ENCODE results near the gene DTWD2.
"Not testable (repeated sequence)": the region's sequence is repeated elsewhere in the genome, so short reads cannot be mapped to it uniquely, and the experiment has no call there.

Gene DTWD2

GRCh38 chr5:118987988-118988865, at the start of gene DTWD2:
Gene DTWD2, minus strand, starts transcription at chr5:118988547. Its CDS starts 36 bp downstream, at chr5:118988511.
- DNase-seq: peak; percentile 72

DNA sequence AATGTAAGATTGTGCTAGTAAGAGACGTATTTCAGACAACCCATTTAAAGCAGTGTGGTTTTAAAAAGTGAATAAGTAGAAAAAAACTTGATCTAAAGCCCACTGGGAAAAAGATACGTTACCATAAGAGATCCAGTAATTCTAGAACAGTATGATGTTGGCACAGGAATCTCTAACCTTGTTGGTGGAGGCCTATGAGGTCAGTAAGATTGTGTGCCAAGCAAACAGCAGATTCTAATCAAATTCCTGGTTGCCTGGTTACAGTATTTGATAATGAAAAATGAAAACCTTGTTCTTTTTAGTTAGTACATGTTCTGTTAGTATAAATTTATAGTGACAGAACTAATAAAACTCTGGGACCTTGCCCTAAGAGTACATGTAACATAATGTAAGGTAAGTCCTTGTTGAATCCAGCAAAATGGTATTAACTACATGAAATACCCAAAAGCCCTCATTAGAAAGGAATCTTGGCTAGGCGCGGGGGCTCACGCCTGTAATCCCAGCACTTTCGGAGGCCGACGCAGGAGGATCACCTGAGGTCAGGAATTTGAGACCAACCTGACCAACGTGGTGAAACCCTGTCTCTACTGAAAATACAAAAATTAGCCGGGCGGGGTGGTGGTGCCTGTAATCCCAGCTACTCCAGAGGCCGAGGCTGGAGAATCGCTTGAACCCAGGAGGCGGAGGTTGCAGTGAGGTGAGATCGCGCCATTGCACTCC, 49.3 kb upstream of the DTWD2 start:
- no peak for DNase-seq

DNA sequence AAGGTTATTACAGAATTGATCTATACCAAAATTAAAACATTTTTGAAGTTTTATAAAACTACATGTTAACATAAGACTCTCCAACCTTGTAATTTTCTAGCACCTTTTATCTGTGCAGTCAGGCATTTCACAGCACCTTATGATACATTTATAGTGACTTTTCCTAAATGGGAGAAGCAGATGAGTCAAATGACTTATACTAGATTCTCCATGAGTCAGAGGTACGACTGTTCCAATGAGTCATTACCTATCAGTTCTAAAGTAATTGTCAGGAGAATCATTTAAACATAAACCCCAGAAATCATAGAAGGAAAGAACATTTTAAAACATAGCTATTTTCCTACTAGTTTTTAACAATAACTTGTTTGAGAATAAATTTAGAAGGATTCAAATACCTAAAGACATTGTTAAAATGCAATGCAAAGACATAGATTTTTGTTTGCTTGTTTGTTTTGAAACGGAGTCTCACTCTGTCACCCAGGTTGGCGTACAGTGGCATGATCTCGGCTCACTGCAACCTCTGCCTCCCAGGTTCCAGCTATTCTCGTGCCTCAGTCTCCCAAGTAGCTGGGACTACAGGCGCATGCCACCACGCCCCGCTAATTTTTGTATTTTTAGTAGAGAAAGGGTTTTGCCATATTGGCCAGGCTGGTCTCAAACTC, 47.9 kb upstream of the DTWD2 start:
- DNase-seq: no peak

- DNase-seq: no peak
Measured at GRCh38 chr5:119033135-119033534, 44.8 kb upstream of the DTWD2 start.

DNA sequence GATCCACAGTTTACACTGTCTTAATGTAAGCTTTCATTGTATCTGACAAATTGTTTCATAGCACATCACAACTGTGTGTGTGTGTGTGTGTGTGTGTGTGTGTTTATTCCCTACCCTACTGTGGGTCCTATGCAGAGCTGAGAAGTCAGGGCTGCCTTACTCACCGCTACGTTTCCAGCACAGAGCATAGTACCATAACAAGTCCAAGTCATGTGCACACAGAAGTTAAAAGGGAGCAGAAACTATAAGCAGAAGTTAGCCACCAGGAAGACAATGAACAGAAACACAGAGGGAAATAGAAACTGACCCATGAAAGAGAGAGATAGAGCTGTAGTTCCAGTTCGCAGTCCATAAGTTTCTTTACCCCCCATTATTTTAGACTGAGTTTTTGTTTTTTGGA, 44.3 kb upstream of the DTWD2 start:
- DNase-seq: no peak

DNA sequence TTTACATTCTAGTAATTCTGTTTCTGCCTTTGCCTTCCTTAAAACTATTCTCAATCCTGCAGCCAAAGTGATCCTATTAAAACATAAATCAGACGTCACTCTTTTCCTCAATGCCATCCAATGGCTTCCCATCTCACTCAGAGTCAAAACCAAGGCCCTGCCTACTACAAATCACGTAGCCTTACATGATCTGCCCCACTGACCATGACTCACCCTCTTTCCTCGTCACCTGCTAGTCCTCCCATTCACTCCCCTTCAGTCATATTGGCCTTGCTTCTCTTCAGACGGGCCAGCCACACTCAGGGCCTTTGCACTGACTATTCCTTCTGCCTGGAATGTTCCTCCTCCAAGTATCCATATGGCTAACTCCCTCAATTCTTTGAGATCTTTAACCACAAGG, 43.6 kb upstream of the DTWD2 start:
- DNase-seq: no peak

- DNase-seq: no peak
Measured at GRCh38 chr5:119031011-119031886, 42.9 kb upstream of the DTWD2 start.

- DNase-seq: no peak
Measured at GRCh38 chr5:119028575-119028974, 40.2 kb upstream of the DTWD2 start.

DNA sequence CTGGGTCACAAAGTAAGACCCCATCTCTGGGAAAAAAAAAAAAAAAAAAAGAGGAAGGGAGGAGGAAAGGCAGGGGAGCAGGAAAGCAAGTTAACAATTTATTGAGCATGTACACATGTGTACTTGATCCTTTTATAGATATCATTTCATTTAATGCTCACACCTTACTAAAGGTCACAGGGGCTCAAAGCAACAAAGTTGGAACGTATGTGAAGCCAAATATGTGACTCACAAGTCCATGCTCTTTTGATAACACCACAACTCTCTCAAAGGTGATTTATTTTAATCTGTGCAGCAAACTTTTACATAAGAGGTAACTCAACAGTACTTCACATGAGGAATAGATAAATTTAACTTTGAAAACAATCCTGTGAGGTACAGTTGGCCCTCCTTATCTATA, 34.4 kb upstream of the DTWD2 start:
- DNase-seq: no peak

- no peak for DNase-seq
Measured at GRCh38 chr5:119022017-119022745, 33.8 kb upstream of the DTWD2 start.

GRCh38 chr5:119021149-119021732, 32.9 kb upstream of the DTWD2 start:
- DNase-seq: no peak

DNA sequence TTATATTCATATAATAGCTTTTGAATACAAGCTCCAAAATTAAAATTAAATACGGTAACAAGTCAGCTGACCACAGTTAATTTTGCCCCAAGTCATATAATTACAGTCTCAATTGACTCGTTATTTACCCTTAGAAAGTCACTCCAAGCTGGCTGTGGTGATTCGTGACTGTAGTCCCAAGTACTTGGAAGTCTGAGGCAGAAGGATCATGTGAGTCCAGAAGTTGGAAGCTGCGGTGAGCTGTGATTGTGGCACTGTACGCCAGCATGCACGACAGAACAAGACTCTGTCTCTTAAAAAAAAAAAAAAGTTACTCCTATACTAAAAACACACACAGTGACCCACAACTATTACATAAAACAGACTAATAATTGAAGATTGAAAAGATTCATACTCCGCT, 31.6 kb upstream of the DTWD2 start:
- no peak for DNase-seq

DNA sequence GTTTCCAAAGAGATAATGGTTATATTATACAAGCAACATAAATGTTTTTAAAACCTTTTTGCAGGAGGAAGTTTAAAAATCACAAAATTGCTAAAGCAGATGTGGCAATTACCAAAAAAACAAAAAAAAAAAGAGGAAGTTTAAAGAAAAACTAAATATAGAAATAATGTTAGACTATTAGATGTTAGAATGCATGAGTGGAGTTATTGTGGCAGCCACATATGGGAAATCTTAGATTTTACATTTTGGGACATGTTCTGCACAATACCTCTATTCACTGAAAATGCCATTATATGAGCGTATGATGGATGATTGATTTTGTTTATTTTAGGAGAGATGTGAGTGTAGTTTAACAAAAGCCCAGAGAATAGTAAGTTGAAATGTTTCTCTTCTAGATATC, 31.2 kb upstream of the DTWD2 start:
- no peak for DNase-seq

DNA sequence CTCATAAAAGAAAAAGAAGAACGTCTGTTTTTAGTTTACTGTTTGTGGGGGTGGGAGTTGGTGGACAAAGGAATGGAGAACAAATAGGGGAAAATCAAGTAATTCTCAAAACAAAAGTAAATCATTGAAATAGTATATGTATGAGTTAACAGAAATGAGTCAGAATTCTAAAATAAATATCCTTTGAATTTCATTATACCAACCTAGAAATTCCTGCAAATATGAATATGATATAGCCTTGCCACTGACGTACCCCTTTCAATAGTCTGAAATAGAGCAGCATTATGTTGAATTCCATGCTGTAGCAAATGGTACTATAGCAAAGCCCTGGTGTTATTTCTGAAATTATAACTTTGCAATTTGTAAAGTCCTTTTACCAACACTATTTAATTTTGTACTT, 29.6 kb upstream of the DTWD2 start:
- no peak for DNase-seq

- DNase-seq: no peak
Measured at GRCh38 chr5:119016125-119016774, 27.9 kb upstream of the DTWD2 start.

- DNase-seq: no peak
Measured at GRCh38 chr5:119011186-119011585, 22.8 kb upstream of the DTWD2 start.

- DNase-seq: no peak
Measured at GRCh38 chr5:119010206-119010605, 21.9 kb upstream of the DTWD2 start.

GRCh38 chr5:119009131-119009530, 20.8 kb upstream of the DTWD2 start:
- DNase-seq: no peak

- DNase-seq: no peak
Measured at GRCh38 chr5:118999696-119000095, 11.3 kb upstream of the DTWD2 start.

GRCh38 chr5:118998861-118999260, 10.5 kb upstream of the DTWD2 start:
- not testable (repeated sequence) for DNase-seq

- DNase-seq: no peak
Measured at GRCh38 chr5:118996098-118996497, 7.8 kb upstream of the DTWD2 start.

Measured in NCI-H1694 (cell line).